ENCODE data around the gene ANKRD22. TPM values are rescaled to one million over a fixed set of nuclear protein-coding genes. Genes with fewer than 3 reads are reported as not detected.
"Not testable (repeated sequence)": the region's sequence is repeated elsewhere in the genome, so short reads cannot be mapped to it uniquely, and the experiment has no call there.

The ANKRD22 gene
- total RNA-seq, 1 donor from 2014 or later = 4.1 TPM

DNA sequence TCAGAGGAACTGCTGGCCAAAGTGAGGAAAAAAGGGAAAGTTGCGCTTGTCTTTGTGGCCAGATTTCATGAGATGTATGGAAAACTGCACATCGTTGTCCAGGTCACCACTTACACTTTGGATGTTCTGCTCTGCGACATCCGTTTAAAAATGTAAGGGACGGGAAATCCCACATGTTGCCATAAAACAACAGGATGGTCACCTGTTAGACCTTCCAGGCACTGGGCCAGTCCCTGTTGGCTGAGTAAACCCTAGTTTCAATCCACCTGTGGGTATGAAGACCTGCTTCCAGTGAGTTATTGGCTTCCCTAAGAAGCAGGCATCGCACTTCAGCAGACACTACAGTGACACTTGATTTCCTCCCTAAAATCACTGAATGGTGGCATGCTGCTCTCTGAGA is 25.7 kb upstream of the ANKRD22 start:
- no peak for DNase-seq

DNA sequence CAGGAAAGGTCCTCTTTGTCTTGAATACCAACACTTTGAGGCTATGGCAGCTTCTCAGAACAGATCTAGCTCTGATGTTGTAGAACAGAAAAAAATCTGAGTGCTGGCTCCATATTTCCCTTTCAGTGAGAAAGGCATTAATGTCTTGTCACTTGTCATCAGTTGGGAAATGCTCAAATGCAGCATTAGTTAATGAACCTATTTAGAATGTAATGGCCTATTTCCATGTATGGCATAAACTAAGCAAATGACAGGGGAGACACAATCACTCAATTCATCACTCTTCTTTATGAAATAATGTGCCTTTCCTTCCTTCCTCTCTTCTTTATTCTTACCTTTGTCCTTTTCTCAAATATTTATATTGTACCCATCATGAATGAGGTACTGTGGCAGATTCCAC is 23.4 kb upstream of the ANKRD22 start:
- DNase-seq = no peak

DNA sequence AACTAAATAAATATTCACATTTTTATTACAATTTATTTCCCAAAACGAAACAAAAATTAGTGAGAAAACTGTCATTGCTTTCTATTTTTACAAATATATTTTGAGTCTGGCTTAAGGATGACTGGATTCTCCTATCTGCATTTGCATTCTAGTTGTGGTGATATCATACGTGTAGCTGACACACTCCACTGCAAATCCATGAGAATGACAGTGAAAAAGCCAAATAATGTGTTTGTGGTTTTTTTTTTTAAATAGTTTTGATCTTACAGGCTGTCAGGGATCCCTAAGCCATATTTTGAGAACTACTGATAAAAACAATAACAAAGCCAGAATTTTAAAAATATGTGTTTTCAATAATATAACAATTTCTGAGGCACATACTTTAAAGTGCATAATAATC is 22.6 kb upstream of the ANKRD22 start:
- DNase-seq = no peak

DNA sequence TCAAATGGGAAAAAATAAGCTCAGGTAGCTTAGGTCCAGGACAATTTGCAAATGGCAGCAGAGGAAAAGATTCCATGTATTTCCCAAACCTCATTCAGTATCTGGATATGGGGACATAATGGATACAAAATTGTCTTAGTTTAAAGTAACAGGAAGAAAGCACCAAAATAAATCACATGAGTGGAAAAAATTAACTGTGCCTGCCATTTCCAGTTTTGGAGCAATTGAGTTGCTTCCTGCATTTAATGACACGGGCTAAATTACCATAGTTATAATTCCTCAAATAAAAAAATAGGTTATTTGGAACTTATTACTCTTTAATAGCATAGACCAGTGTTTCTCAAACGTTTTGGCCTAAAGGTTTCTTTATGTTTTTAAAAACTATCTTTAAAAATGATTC is 22.1 kb upstream of the ANKRD22 start:
- no peak for DNase-seq

DNA sequence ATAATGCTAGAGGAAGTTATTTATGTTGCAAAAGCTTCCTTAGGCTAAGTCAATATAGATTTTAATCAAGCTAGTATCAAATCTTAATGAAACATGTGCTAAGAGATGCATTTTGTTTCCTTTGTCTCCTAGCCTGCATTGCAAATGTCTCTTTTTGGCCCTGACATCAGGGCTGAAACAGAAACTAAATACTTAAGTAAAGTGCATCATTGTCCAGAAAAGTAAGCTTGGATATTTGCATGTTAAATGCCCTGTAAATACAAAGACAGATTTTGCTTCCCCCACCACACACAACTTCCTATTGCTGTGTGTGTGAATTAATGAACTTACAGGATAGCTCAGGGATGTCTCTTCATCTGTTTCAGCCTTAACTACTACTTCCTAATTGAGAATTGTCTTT is 18.4 kb upstream of the ANKRD22 start:
- no peak for DNase-seq

DNA sequence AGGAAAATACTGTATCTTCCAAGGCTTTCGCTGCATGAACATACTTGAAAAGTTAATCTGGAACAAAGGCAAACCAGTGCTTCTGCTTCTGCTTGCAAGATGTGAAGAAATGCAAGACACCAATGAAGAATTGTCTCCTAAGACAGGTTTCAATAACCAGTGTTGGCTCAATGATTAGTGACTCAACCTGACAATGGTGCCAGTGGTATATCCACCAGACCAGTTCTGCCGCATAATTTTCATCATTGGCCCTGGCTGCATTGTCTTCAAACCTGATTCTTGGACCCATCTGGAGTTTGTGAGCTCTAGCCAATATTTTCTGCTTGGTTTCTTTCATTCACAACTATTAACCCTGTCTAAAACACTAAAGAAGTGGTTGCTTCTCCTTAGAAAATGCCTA is 14.8 kb upstream of the ANKRD22 start:
- DNase-seq = no peak

DNA sequence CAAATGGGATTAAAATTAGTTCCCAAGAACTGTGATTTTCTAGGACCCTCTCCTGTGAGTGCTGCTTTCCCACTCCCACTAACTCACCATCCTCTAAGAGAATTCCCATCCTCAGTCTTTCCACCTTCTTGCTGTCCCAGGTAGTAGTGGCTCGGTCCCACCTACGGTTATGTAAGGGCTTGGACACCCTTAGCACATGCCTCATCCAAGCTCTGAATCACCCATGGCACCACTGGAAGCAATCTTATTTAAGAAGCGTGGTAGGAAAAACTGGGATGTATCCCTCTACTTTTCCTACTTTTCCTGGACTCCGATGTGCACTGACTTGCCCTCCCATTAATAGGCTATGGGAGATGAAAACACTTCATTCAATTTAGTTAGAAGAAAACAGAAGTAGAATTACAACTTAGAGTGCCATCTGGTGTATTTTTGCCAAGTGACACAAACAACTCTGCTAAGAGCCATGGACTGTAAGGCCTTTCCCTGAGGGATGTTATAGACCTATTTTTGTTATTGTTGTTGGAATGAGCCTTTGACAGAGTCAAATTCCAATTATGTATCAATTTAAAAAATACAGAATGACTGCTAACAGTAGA is 13.7 kb upstream of the ANKRD22 start:
- DNase-seq = no peak

DNA sequence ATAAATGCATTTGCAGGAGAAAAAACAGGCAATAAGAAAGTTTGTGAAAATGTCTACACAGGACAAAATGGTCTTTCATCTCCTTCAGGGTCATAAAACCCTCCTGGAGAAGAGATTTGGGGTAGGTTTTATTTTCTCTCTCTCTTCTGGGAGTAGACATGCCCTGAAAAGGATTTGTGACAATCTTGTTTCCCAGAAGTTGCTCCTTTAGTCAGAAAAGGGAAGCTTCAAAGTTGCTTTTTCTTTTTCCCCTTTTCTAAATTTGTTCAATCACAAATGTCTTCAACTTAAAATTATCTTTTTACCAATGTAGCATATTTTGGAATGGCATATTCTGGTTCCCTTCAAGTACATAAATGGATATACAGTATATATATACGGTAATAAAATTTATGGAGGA is 9.4 kb upstream of the ANKRD22 start:
- no peak for DNase-seq

DNA sequence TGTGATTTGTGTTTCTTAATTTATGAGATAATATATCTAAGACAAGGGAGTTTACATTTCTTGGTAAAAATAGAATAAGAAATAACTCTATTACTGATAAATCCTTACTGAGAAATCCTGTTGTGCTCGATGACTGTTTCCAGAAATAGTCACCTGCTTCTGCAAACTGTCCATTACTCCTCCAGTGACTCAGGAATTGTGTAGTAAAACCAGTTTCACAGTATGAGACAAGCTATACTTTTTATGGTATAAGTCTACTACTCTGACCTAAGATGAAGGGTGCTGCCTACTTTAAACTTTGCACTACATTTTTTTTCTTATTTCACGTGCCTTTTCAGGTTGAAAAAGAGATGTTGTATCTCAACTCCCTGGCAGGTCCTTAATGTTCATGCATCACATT is 6.8 kb upstream of the ANKRD22 start:
- no peak for DNase-seq

DNA sequence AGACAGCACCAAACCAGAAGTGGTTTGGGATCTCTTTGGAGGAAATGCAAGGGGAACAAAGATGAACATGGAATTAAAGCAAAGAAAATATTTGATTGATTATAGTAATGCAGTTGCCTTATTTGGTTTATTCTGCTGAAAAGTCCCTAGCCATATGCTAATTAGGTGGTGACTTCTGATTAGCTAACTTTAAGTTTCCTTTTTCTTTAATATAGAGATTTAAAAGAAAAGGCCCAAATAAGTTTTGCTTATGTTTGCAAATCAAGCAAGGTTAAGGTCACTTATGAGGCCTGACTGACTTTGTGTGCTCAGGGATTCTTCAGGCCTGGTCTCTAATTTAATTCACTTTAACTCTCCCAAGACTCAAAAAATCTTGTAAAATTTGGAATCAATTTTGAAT is 6.2 kb upstream of the ANKRD22 start:
- no peak for DNase-seq

DNA sequence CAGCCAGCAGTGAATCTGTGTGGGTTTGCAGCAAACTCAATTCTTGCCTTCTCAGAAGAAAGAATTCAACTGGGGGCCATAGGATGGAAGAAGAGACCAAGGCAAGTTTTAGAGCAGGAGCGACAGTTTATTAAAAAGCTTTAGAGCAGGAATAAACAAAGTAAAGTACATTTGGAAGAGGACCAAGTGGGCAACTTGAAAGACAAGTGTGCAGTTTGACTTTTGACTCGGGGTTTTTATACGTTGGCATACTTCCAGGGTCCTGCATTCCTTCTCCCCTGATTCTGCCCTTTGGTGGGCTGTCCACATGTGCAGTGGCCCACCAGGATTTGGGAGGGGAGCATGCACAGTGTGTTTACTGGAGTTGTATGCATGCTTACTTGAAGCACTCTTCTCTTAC is 3.0 kb upstream of the ANKRD22 start:
- no peak for DNase-seq

DNA sequence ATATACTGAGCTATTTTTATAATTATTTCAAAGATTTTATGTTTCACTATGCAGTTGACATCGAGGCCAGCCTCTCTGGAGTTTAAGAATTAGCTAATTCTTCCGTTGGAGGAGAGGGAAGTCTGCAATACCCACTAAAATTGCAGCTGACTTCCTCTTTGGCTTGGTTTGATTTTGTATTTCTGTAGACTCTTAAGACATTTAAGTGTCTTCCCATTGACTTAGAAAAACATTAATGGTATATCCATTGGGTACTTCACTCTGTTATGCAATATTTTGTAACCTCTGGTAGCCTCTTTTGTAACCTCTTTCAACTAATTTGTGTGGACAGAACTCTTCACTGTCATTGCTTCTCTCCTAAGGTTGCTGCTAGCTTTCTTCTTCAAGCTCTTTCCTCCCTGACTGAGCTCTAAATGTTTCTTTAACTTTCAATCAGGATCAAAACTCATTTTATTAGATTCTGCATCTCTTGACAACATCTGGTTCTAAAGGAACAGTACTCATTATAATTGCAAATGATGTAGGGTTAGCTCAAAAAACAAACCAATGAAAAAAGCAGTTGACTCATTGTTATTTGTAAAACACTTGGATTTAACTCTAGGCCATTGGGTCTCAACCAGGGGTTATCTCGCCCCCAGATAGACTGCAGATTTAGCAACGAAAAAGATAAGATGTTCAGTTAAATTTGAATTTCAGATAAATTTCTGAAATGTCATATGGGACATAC is 1.7 kb upstream of the ANKRD22 start:
- no peak for DNase-seq

DNA sequence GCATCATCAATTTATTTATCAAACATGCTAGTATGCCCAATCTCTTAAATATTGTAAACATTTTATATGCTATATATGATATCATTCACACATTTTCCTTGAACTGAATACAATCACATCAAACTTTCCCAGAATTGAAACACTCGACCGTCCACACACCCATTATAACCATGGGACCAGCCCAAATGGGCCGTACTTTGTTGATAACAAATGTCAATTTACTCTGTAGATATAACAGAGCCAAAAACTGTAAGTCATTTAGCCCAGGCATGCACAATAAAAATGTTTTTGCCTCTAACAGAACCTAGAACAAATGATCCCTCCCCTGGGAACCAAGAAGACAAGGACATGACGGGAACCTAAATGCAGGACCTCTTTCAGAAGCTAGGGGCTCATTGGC is 683 bp upstream of the ANKRD22 start:
- DNase-seq = no peak

DNA sequence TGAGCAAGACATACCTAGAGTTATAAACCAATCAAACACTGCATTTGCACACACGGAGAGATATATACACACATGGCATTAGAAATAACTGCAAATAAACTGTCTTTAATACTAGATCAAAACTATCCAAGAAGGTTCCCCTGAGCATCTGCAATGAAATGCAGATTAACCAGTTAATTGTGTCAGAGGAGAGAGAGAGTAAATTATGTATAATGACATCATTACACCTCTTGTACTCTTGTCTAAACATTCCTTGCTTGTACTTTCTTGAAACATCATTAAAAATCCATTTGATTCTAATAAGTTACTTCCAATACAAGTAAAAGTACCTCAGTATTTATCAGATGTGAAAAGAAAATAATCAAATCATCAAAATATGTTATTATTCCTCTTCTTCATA is 932 bp downstream of the ANKRD22 start:
- DNase-seq = no peak

DNA sequence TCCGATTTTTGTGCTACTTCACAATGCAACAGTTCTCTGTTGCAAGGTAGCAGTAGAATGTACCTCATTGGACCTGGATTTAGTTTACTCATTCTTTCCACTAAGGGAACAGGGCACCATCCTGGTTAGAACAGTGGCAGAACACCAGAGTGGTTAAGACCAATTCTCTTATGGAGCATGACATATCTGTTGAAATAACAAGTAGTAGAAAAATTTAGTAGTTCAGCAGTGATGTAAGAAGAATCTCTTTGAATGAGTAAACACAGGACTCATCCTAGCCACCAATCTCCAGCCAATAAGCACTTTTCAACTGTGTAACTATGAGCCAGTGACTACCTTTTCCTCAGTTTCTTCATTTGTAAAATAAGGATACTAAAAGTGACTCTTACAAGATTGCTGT is 2.4 kb downstream of the ANKRD22 start:
- DNase-seq = no peak

DNA sequence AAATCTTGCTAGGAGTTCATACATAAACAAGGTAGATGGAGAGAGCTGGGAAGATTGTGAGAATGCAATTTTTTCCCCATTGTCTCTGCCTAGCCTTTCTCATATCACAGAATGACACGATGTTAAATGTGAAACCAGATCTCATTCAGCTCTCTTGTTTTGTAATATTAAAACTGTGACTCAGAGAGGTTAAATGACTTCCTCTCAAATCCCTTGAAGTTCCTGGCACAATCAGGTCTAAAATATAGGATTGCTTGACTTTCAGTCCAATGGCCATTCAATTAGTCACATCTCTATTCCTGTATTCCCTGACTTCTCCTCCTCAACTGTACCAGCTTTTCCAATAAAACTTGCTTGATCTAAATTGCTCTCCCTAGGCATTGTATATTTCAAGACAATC is 3.1 kb downstream of the ANKRD22 start:
- DNase-seq = no peak

DNA sequence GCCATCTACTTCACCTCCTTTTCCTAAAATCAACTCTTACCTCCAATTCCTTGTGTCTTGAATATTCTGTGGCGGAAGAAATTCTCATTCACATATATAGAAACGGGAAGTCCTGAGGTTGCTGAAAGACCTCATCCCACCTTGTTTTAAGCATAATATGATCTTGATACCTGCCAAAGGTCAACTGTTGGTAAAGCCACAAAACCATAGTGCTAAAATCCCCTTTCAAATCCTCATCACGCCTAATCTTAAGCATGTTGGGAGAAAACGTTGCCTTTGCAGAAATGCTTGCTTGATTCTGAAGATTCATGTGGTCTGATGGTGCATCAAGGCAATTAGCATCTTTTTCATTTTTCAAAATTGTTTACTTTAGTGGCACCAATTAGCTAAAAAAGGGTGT is 8.5 kb downstream of the ANKRD22 start:
- DNase-seq = no peak

DNA sequence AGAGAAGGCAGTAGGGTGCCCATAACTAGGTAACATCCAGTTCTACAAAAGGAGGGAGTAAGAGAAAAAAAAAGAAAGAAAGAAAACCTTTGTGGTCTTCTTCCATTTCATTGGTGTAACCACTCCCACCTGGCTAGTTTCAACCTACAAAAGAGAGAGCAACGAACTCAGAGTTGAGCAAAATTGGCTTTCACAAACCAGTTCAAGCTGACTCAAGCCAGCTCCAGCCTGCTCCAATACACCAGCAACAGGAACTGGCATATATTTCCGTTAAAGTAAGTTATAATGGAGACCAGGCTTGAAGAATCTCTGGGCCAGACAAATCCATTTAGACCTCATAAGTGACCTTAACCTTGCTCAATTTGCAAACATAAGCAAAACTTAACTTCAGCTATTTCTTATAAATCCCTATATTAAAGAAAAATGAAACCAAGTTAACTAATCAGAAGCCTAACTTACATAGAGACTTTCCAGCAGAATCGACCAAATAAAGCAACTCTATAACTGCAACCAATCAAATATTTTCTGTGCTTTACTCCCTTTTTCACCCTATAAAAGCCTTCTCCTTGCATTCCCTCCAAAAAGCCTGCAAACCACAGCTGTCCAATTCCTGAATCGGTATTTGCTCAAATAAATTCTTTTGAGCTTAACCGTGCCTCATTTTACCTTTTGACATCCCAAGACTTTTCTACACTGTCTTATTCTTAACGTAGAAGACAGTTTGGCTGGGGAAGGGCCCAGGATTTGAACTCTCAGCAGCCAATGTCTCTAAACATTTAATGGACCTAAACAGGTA is 10.1 kb downstream of the ANKRD22 start:
- DNase-seq = no peak

DNA sequence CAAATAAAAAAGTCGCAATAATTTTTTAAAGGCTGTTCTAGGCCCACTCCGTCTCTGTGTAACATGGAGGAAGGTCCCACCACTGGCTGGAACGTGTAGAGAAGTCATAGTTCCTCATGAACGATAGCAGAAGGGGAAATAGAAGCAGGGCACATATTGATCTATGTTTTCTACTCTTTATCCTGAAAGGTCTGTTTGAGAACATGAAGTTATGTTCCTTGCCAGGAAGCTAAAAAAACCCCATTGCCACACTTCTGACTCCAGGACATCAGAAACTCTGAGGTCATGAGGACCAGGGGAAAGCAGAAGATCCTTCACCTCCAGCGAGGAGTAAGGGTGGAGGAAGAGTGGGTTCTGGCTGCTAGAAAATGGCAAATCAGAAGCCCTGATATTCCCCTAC is 10.8 kb downstream of the ANKRD22 start:
- DNase-seq = no peak

DNA sequence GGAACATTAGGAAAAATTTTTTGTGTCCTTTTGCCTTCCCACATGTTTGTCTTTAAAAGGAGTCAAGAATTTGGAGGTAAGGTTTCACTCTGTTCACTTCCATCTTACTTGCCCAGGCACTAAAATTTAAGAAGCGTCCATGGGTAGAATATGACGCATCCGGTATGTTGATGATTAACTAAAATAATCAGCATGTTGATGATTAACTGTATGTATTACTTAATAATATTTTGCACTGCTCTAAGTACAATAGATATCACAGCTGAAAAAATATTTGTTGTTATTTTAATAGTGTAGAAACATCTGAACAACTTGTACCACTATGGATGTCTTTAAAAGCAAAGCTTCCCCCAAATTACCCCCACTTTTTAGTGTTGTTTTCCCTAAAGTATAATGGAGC is 11.5 kb downstream of the ANKRD22 start:
- DNase-seq = no peak

DNA sequence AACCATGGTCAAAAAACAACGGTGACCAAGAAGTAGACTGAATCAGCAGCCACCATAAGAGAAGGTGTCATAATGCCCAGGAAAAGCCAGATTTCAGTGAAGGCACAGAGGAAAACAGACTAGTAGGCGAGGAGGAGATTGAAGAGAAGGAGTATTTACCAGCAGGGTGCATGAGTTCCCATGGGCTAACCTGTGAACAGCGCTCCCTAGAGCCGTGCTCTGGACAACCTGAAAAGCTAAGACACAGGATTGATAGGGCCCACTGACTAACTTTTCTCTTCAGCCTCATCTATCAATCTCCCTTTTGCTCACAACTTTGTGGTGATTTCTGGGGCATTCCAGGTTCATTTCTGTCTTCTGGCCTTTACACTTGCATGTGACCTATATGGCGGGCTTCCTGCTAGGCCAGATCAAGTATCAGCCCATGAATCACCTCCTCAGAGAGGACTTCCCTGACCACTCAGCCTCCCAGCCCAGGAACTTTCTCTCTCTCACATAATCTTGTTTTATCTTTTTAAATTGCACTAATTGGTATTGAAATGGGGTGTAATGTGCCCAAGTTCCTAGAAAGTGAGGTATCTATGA is 12.8 kb downstream of the ANKRD22 start:
- no peak for DNase-seq

DNA sequence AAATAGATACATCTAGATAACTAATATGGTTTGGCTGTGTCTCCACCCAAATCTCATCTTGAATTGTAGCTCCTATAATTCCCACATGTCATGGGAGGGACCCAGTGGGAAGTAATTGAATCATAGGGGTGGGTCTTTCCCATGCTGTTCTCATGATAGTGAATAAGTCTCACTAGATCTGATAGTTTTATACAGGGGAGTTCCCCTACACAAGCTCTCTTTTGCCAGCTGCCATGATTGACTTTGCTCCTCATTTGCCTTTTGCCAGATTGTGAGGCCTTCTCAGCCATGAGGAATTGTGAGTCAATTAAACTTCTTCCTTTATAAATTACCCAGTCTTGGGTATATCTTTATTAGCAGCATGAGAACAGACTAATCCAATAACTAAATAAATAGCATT is 14.0 kb downstream of the ANKRD22 start:
- DNase-seq = not testable (repeated sequence)

DNA sequence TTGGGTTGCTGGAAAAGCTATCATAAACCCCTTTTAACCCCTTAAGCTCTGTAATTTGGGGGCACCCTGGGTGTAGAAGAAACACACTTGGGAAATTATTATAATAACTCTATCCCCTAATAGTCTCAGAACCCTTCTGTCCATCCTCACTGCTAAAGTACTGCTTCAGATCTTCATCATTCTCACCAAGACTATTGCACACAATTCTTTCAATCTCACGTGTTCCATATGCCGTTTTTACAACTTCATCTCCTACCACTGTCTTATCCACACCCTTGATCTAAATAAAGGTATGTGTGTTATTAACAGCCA is 15.8 kb downstream of the ANKRD22 start:
- DNase-seq = no peak
